Measurements from ENCODE around the gene MKKS. TPM values are rescaled to one million over a fixed set of nuclear protein-coding genes. Genes with fewer than 3 reads are reported as not detected.
"Not testable (repeated sequence)": the region's sequence is repeated elsewhere in the genome, so short reads cannot be mapped to it uniquely, and the experiment has no call there.

MKKS gene
- total and polyA plus RNA-seq, 9 donors: 11.9 to 21.2 (median 19.3) TPM

- 96% methylated on average over 4 of the region's 5 CpGs for WGBS (ENCODE audit: insufficient coverage)
These were observed 14.4 kb downstream of the MKKS start for GRCh38 chr20:10419550-10420133.

DNA sequence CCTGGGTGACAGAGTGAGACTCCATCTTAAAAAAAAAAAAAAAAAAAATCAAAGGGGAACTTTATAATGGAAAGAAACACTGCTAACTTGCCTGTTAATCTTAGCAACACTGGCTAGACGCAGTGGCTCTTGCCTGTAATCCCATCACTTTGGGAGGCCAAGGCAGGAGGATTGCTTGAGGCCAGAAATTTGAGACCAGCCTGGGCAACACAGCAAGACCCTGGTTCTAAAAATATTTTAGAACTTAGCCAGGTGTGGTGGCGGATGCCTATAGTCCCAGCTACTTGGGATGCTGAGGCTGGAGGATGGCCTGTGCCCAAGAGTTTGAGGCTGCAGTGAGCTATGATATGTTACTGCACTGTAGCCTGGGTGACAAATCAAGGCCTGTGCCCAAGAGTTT, 16.8 kb downstream of the MKKS start:
- not testable (repeated sequence) for H3K4me1 ChIP-seq (ENCODE audit: control insufficient read depth, insufficient read depth, low read length); H3K27ac ChIP-seq (ENCODE audit: low read length); DNase-seq; H3K9me3 ChIP-seq (replicated peaks; ENCODE audit: control insufficient read depth, low read depth, low read length); H3K4me3 ChIP-seq (ENCODE audit: low read length); H3K27me3 ChIP-seq (ENCODE audit: control insufficient read depth, insufficient read depth, low read length)
- peaks cover 19% of the 10 kb centered on the region for H3K36me3 ChIP-seq (ENCODE audit: control insufficient read depth, insufficient read depth, low read length)
- WGBS (ENCODE audit: insufficient coverage): 100% methylated on average over 1 of the region's 2 CpGs

More at GRCh38 chr20:10419550-10420133, 14.4 kb downstream of the MKKS start:
- Histone ChIP-seq H3K9me3 (replicated peaks; ENCODE audit: control insufficient read depth, low read depth, low read length) (no peaks in the 10 kb centered on the region), H3K4me3 (ENCODE audit: low read length) (no peak overlapping the region), H3K36me3 (ENCODE audit: control insufficient read depth, insufficient read depth, low read length) (peaks cover 10% of the 10 kb centered on the region), H3K4me1 (ENCODE audit: control insufficient read depth, insufficient read depth, low read length) (no peaks in the 10 kb centered on the region), H3K27me3 (ENCODE audit: control insufficient read depth, insufficient read depth, low read length) (no peaks in the 10 kb centered on the region), H3K27ac (ENCODE audit: low read length) (no peak overlapping the region)
- no peak for DNase-seq

GRCh38 chr20:10415013-10415650, 18.9 kb downstream of the MKKS start:
- DNase-seq: no peak
- Histone ChIP-seq H3K4me3 (ENCODE audit: low read length) (no peak overlapping the region), H3K4me1 (ENCODE audit: control insufficient read depth, insufficient read depth, low read length) (no peaks in the 10 kb centered on the region), H3K36me3 (ENCODE audit: control insufficient read depth, insufficient read depth, low read length) (peaks cover 18% of the 10 kb centered on the region), H3K27me3 (ENCODE audit: control insufficient read depth, insufficient read depth, low read length) (no peaks in the 10 kb centered on the region), H3K9me3 (replicated peaks; ENCODE audit: control insufficient read depth, low read depth, low read length) (no peaks in the 10 kb centered on the region), H3K27ac (ENCODE audit: low read length) (no peak overlapping the region)
- no CpG with 5 or more reads among the region's 3 CpGs for WGBS (ENCODE audit: insufficient coverage)

DNA sequence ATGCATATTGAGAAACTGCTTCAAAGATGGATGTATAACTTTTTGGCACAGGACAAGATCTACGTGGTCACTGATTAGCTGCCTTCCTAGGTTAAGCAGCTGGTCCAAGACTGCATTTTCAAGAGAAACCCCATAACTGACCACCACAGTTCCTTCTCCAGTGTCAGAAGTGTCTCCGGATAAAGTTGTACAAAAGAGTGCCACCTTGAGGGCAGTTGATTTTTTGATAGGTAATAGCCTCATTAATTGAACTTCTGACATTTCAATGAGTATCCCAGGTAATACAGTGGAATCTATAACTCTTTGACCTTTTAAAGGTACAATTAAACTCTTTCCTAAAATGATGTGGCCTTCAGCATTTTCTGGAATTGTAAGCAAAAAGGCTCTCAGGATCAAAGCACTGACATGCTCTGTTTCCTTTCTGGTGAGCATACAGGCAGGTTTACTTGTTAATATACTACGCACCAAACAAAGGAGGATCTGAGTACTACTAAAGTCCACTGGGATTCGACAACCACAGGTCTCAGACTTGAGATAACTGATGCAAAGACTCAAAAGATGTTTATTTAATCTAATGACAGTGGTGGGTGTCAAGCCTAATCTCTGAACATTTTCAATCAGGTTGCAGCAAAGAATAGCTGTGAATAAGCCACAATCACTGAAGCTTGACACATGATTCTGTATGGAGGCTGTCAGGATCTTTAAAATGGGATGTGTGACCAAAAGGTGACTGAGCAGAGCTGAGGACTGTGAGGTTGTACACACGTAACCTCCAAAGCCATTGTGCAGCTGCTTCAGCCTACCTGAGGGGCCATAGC, 21.2 kb downstream of the MKKS start:
- no peaks in the 10 kb centered on the region for H3K27me3 ChIP-seq (ENCODE audit: control insufficient read depth, insufficient read depth, low read length)
- 80% methylated on average over 1 of the region's 5 CpGs for WGBS (ENCODE audit: insufficient coverage)

GRCh38 chr20:10411673-10412072, 22.3 kb downstream of the MKKS start:
- no peak overlapping the region for H3K27ac ChIP-seq (ENCODE audit: low read length)
- WGBS (ENCODE audit: insufficient coverage): no CpG with 5 or more reads among the region's 1 CpG
- no peaks in the 10 kb centered on the region for H3K4me1 ChIP-seq (ENCODE audit: control insufficient read depth, insufficient read depth, low read length)
- H3K9me3 ChIP-seq (replicated peaks; ENCODE audit: control insufficient read depth, low read depth, low read length): no peaks in the 10 kb centered on the region
- no peak for DNase-seq
- peaks cover 11% of the 10 kb centered on the region for H3K36me3 ChIP-seq (ENCODE audit: control insufficient read depth, insufficient read depth, low read length)
- H3K4me3 ChIP-seq (ENCODE audit: low read length): no peak overlapping the region
- H3K27me3 ChIP-seq (ENCODE audit: control insufficient read depth, insufficient read depth, low read length): no peaks in the 10 kb centered on the region

More for the DNA sequence above, 21.2 kb downstream of the MKKS start:
- Histone ChIP-seq H3K9me3 (replicated peaks; ENCODE audit: control insufficient read depth, low read depth, low read length) (no peaks in the 10 kb centered on the region), H3K27ac (ENCODE audit: low read length) (no peak overlapping the region), H3K36me3 (ENCODE audit: control insufficient read depth, insufficient read depth, low read length) (peaks cover 13% of the 10 kb centered on the region), H3K4me1 (ENCODE audit: control insufficient read depth, insufficient read depth, low read length) (no peaks in the 10 kb centered on the region), H3K4me3 (ENCODE audit: low read length) (no peak overlapping the region)
- no peak for DNase-seq

- 83% methylated on average over 1 of the region's 2 CpGs for WGBS (ENCODE audit: insufficient coverage)
- peaks cover 12% of the 10 kb centered on the region for H3K36me3 ChIP-seq (ENCODE audit: control insufficient read depth, insufficient read depth, low read length)
- no peak overlapping the region for H3K4me3 ChIP-seq (ENCODE audit: low read length)
- no peaks in the 10 kb centered on the region for H3K9me3 ChIP-seq (replicated peaks; ENCODE audit: control insufficient read depth, low read depth, low read length)
- H3K27me3 ChIP-seq (ENCODE audit: control insufficient read depth, insufficient read depth, low read length): no peaks in the 10 kb centered on the region
- H3K27ac ChIP-seq (ENCODE audit: low read length): no peak overlapping the region
- H3K4me1 ChIP-seq (ENCODE audit: control insufficient read depth, insufficient read depth, low read length): no peaks in the 10 kb centered on the region
- no peak for DNase-seq
These were observed 25.8 kb downstream of the MKKS start for GRCh38 chr20:10408108-10408813.

DNA sequence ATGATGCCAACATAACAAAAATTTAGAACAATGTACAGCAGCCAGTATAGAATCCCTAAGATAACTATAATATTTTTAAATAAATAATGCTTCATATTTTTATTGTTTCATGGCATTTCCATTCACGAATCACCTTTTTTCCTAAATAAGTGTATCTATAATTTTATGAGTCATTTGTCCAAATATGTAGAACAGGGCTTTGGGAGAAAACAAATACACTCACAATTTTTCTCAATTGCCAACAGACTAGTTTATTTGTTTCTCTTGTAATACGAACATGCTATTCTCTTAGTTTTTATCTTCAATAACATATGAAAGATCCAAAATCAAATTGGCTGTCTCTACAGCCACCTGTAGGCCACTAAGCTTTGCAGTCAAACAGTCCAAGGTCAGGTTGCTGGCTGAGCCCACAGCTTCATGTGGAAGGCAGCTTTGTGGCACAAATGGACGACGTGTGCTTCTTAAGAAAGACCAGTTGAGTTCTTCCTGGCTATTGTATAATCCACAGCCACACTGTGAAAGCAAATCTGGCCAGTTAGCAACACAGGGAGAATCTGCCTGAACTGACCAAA, 29.0 kb downstream of the MKKS start:
- H3K4me1 ChIP-seq (ENCODE audit: control insufficient read depth, insufficient read depth, low read length): no peaks in the 10 kb centered on the region
- WGBS (ENCODE audit: insufficient coverage): 51% methylated on average over 2 of the region's 4 CpGs
- no peak overlapping the region for H3K27ac ChIP-seq (ENCODE audit: low read length)
- no peak for DNase-seq
- no peaks in the 10 kb centered on the region for H3K27me3 ChIP-seq (ENCODE audit: control insufficient read depth, insufficient read depth, low read length)
- H3K4me3 ChIP-seq (ENCODE audit: low read length): no peak overlapping the region
- no peaks in the 10 kb centered on the region for H3K9me3 ChIP-seq (replicated peaks; ENCODE audit: control insufficient read depth, low read depth, low read length)
- H3K36me3 ChIP-seq (ENCODE audit: control insufficient read depth, insufficient read depth, low read length): peaks cover 4% of the 10 kb centered on the region

GRCh38 chr20:10404023-10404628, 29.9 kb downstream of the MKKS start:
- no peak overlapping the region for H3K4me3 ChIP-seq (ENCODE audit: low read length)

DNA sequence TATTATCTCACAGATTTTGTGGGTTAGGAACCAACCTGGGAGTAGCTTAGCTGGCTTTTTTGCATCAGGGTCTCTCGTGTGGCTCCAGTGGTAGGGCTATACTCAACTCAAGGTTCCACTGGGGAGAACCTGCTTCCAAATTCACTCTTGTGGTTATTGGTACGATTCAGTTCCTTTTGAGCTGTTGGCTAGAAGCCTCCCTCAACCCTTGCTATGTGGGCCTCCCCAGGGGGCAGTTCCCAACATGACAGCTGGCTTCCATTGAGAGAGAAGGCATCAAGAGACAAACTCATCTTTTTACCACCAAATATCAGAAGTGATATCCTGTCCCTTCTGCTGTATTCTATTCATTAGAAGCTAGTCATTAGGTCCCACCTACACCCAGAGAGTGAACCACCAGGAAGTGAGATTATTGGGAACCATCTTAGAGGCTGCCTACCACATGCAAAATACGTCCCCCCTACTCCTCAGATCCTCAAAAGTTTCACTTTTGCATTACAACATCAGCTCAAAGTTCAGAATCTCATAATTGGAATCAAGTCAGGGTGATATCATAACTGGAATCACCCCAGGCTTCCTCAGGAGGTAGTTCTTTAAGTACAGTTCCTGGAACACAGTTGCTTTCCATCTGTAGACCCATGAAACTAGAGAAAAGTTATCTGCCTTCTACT, 30.9 kb downstream of the MKKS start:
- Histone ChIP-seq H3K9me3 (replicated peaks; ENCODE audit: control insufficient read depth, low read depth, low read length) (no peaks in the 10 kb centered on the region), H3K27me3 (ENCODE audit: control insufficient read depth, insufficient read depth, low read length) (no peaks in the 10 kb centered on the region), H3K27ac (ENCODE audit: low read length) (no peak overlapping the region), H3K36me3 (ENCODE audit: control insufficient read depth, insufficient read depth, low read length) (peaks cover 4% of the 10 kb centered on the region), H3K4me1 (ENCODE audit: control insufficient read depth, insufficient read depth, low read length) (no peaks in the 10 kb centered on the region), H3K4me3 (ENCODE audit: low read length) (no peak overlapping the region)
- 42% methylated on average over 2 of the region's 3 CpGs for WGBS (ENCODE audit: insufficient coverage)
- DNase-seq: peak; percentile 61

More at GRCh38 chr20:10404023-10404628, 29.9 kb downstream of the MKKS start:
- Histone ChIP-seq H3K27ac (ENCODE audit: low read length) (no peak overlapping the region), H3K9me3 (replicated peaks; ENCODE audit: control insufficient read depth, low read depth, low read length) (no peaks in the 10 kb centered on the region), H3K36me3 (ENCODE audit: control insufficient read depth, insufficient read depth, low read length) (peaks cover 4% of the 10 kb centered on the region), H3K27me3 (ENCODE audit: control insufficient read depth, insufficient read depth, low read length) (no peaks in the 10 kb centered on the region), H3K4me1 (ENCODE audit: control insufficient read depth, insufficient read depth, low read length) (no peaks in the 10 kb centered on the region)
- no CpG with 5 or more reads among the region's 2 CpGs for WGBS (ENCODE audit: insufficient coverage)
- no peak for DNase-seq

All from muscle of leg (tissue), 11 donors.